Kidney epithelial cell (primary cell): ENCODE data around the gene RAP1GAP2. TPM values are rescaled to one million over a fixed set of nuclear protein-coding genes. Genes with fewer than 3 reads are reported as not detected.
"Not testable (repeated sequence)": the region's sequence is repeated elsewhere in the genome, so short reads cannot be mapped to it uniquely, and the experiment has no call there.

Experiments
- DNase-seq: peaks from one replicate; pipeline ENCODE4 v3.0.0-alpha.2; 2010; ENCODE audit warnings: low read depth
- H3K27me3 ChIP-seq: 2 replicates; pipeline ENCODE4 v1.6.0; 2011; ENCODE audit warnings: low read length; ENCODE audit not compliant: control insufficient read depth, insufficient read depth
- H3K36me3 ChIP-seq: 2 replicates; pipeline ENCODE4 v1.5.1; 2011; ENCODE audit warnings: low read length; ENCODE audit not compliant: control insufficient read depth, insufficient read depth
- H3K4me3 ChIP-seq: 2 replicates; pipeline ENCODE4 v1.5.1; 2011; ENCODE audit warnings: low read depth, mild to moderate bottlenecking, control low read depth, low read length
- total RNA-seq: library from RNA; depleted of rRNA; stranded (reverse); fragments of >200 nt; gene quantifications from 2 replicates; pipeline ENCODE4 v1.2.3, GENCODE V29; 2015
- TF ChIP-seq, protein P1 (sequence below): IDR thresholded peaks from 2 replicates; pipeline ENCODE4 v1.5.1; 2011; ENCODE audit warnings: mild to moderate bottlenecking, moderate library complexity, low read length, control low read depth, inconsistent platforms; ENCODE audit not compliant: insufficient read depth, poor library complexity, severe bottlenecking

Gene RAP1GAP2
- total RNA-seq, 1 donor from 2014 or later: 51.6 TPM

GRCh38 chr17:3048727-3049471, 252.7 kb downstream of the RAP1GAP2 start:
- Histone ChIP-seq H3K36me3 (no peaks in the 10 kb centered on the region), H3K27me3 (no peaks in the 10 kb centered on the region), H3K4me3 (peak overlapping the region; percentile 59)
- DNase-seq: peak; percentile 95
- TF ChIP-seq, protein P1, sequence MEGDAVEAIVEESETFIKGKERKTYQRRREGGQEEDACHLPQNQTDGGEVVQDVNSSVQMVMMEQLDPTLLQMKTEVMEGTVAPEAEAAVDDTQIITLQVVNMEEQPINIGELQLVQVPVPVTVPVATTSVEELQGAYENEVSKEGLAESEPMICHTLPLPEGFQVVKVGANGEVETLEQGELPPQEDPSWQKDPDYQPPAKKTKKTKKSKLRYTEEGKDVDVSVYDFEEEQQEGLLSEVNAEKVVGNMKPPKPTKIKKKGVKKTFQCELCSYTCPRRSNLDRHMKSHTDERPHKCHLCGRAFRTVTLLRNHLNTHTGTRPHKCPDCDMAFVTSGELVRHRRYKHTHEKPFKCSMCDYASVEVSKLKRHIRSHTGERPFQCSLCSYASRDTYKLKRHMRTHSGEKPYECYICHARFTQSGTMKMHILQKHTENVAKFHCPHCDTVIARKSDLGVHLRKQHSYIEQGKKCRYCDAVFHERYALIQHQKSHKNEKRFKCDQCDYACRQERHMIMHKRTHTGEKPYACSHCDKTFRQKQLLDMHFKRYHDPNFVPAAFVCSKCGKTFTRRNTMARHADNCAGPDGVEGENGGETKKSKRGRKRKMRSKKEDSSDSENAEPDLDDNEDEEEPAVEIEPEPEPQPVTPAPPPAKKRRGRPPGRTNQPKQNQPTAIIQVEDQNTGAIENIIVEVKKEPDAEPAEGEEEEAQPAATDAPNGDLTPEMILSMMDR: peak; percentile 86

GRCh38 chr17:3049705-3050295, 253.6 kb downstream of the RAP1GAP2 start:
- no peak overlapping the region for H3K4me3 ChIP-seq
- no peak for DNase-seq
- TF ChIP-seq, protein P1: no peak
- no peaks in the 10 kb centered on the region for H3K36me3 ChIP-seq
- no peaks in the 10 kb centered on the region for H3K27me3 ChIP-seq

DNA sequence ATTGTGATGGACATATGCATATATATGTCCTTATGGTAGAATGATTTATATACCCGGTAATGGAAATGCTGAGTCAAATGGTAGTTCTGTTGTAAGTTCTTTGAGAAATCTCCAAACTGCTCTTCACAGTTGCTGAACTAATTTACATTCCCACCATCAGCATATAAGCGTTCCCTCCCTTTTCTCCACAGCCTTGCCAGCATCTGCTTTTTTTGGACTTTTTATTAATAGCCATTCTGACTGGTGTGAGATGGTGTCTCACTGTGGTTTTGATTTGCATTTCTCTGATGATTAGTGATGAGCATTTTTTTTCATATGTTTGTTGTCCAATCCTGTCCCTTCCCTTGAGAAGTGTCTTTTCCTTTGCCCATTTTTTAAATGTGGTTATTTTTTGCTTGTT, 258.6 kb downstream of the RAP1GAP2 start:
- not testable (repeated sequence) for DNase-seq, H3K4me3 ChIP-seq, H3K27me3 ChIP-seq, H3K36me3 ChIP-seq

DNA sequence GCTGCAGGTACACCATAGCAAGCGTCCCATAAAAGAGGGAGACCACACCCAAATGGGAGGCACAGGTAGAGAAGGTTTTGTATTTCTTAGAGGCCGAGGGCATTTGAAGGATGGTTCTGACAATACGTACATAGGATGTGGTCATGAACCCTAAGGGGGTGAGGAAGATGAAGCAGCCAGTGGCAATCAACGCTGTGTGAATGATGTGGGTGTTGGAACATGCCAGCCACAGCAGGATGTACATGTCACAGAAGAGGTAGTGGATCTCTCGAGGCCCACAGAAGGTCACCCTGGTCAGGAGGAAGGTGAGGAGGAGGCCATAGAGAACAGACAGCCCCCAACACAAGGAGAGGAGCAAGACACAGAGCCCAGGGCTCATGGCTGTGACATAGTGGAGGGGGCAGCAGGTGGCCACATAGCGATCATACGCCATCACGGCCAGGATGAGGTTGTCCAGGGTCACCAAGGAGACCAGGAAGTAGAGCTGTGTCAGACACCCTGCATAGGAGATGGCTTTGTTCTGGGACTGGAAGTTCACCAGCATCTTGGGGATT, 266.7 kb downstream of the RAP1GAP2 start:
- H3K4me3 ChIP-seq, H3K36me3 ChIP-seq, DNase-seq, H3K27me3 ChIP-seq: not testable (repeated sequence)

DNA sequence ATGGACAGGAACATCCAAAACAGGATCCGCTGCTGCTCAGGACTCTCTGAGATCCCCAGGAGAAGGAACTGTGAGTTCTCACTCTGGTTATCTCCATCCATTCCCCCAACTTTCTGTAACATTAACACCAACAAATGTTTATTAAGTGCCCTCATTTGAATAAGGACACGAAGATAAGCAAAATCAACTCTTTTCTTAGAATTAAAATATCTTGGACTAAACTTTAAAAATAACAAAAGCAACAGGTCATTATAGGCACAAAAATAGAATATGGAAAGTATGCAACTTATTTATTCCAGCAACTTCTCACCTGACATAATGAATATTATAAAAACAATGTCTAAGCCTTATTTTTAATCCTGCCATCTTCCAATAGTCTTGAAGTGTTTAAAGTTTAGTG, 267.3 kb downstream of the RAP1GAP2 start, which contains the start of gene OR1D5:
OR1D5 (minus strand) TSS at position 101 of the 400 bp plus-strand sequence; CDS start at position 101, 0 bp downstream.
- not testable (repeated sequence) for H3K27me3 ChIP-seq, H3K4me3 ChIP-seq, H3K36me3 ChIP-seq, DNase-seq

DNA sequence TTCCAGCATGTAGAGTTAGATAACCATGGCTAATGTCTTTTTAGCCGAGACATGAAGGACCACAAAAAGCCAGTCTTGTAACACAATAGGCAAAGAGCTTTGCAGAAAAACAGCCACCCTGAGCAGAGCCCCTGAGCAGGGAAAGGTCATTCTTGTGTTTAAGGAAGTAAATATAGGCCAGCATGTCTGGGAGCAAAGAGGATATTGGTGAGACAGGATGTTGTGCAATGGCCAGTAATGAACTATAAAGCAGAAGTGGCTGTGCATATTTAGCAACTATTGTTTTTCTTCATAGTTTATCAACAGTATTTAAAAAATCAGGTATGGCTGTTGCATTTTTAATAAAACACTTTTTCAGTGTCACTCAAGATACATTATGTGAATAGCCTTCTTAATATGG, 269.0 kb downstream of the RAP1GAP2 start:
- H3K27me3 ChIP-seq, H3K36me3 ChIP-seq, H3K4me3 ChIP-seq, DNase-seq: not testable (repeated sequence)

- not testable (repeated sequence) for DNase-seq, H3K27me3 ChIP-seq
Observed at GRCh38 chr17:3073850-3074249, 277.6 kb downstream of the RAP1GAP2 start.

More at GRCh38 chr17:3073850-3074249, 277.6 kb downstream of the RAP1GAP2 start:
- not testable (repeated sequence) for H3K36me3 ChIP-seq, H3K4me3 ChIP-seq

Other genes with a start within 250 kb of the RAP1GAP2 start
- 54.7 and 55.9 TPM in 2 replicates for gene PAFAH1B1, start 202.8 kb upstream of the RAP1GAP2 start, total RNA-seq
- gene CLUH, start 84.7 kb upstream of the RAP1GAP2 start, total RNA-seq: 64.4 and 69.9 TPM in 2 replicates
- gene CCDC92B, start 46.8 kb upstream of the RAP1GAP2 start, total RNA-seq: not detected in 2 replicates